ENCODE results near the gene PKN3. TPM values are rescaled to one million over a fixed set of nuclear protein-coding genes. Genes with fewer than 3 reads are reported as not detected.

Gene PKN3
- total RNA-seq, 1 experiment from 2014 or later: 29.4 TPM

GRCh38 chr9:128703616-128704355 is 1.5 kb downstream of the PKN3 start:
- H3K36me3 ChIP-seq (replicated peaks; ENCODE audit: control insufficient read depth, insufficient read depth, low read length): no peaks in the 10 kb centered on the region
- no peaks in the 10 kb centered on the region for H3K27me3 ChIP-seq (ENCODE audit: control insufficient read depth, insufficient read depth, low read length)
- DNase-seq: peak; percentile 82
- H3K4me3 ChIP-seq (ENCODE audit: insufficient read depth, low read depth, low read length): peak overlapping the region; percentile 72

- Histone ChIP-seq H3K4me3 (ENCODE audit: insufficient read depth, low read depth, low read length) (no peak overlapping the region), H3K36me3 (replicated peaks; ENCODE audit: control insufficient read depth, insufficient read depth, low read length) (no peaks in the 10 kb centered on the region), H3K27me3 (ENCODE audit: control insufficient read depth, insufficient read depth, low read length) (no peaks in the 10 kb centered on the region)
- no peak for DNase-seq
These were observed 2.0 kb downstream of the PKN3 start for GRCh38 chr9:128704356-128704670.

GRCh38 chr9:128705051-128705965 is 3.0 kb downstream of the PKN3 start:
- no peaks in the 10 kb centered on the region for H3K36me3 ChIP-seq (replicated peaks; ENCODE audit: control insufficient read depth, insufficient read depth, low read length)
- DNase-seq: peak; percentile 53
- no peak overlapping the region for H3K4me3 ChIP-seq (ENCODE audit: insufficient read depth, low read depth, low read length)
- no peaks in the 10 kb centered on the region for H3K27me3 ChIP-seq (ENCODE audit: control insufficient read depth, insufficient read depth, low read length)

DNA sequence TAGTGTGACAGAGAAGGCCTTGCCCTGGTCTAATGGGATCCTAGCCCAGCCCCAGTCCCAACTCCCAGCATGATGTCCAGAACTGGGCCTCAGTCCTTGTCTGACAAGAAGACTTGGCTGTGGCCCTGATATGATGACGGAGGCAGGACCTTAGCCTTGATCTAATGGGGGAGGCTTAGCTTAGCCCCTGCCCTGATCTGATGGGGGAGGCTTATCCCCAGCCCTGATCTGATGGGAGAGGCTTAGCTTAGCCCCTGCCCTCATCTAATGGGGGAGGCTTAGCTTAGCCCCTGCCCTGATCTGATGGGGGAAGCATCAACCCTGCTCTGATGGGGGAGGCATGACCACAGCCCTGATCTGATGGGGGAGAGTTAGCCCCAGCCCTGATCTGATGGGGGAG is 3.7 kb downstream of the PKN3 start:
- Histone ChIP-seq H3K36me3 (replicated peaks; ENCODE audit: control insufficient read depth, insufficient read depth, low read length) (no peaks in the 10 kb centered on the region), H3K27me3 (ENCODE audit: control insufficient read depth, insufficient read depth, low read length) (no peaks in the 10 kb centered on the region), H3K4me3 (ENCODE audit: insufficient read depth, low read depth, low read length) (no peak overlapping the region)
- DNase-seq: no peak

GRCh38 chr9:128706671-128707381 is 4.5 kb downstream of the PKN3 start:
- no peaks in the 10 kb centered on the region for H3K36me3 ChIP-seq (replicated peaks; ENCODE audit: control insufficient read depth, insufficient read depth, low read length)
- H3K27me3 ChIP-seq (ENCODE audit: control insufficient read depth, insufficient read depth, low read length): no peaks in the 10 kb centered on the region
- DNase-seq: peak; percentile 43
- no peak overlapping the region for H3K4me3 ChIP-seq (ENCODE audit: insufficient read depth, low read depth, low read length)

- Histone ChIP-seq H3K27me3 (ENCODE audit: control insufficient read depth, insufficient read depth, low read length) (no peaks in the 10 kb centered on the region), H3K4me3 (ENCODE audit: insufficient read depth, low read depth, low read length) (no peak overlapping the region), H3K36me3 (replicated peaks; ENCODE audit: control insufficient read depth, insufficient read depth, low read length) (no peaks in the 10 kb centered on the region)
- DNase-seq: no peak
These were observed 5.1 kb downstream of the PKN3 start for GRCh38 chr9:128707446-128707845.

DNA sequence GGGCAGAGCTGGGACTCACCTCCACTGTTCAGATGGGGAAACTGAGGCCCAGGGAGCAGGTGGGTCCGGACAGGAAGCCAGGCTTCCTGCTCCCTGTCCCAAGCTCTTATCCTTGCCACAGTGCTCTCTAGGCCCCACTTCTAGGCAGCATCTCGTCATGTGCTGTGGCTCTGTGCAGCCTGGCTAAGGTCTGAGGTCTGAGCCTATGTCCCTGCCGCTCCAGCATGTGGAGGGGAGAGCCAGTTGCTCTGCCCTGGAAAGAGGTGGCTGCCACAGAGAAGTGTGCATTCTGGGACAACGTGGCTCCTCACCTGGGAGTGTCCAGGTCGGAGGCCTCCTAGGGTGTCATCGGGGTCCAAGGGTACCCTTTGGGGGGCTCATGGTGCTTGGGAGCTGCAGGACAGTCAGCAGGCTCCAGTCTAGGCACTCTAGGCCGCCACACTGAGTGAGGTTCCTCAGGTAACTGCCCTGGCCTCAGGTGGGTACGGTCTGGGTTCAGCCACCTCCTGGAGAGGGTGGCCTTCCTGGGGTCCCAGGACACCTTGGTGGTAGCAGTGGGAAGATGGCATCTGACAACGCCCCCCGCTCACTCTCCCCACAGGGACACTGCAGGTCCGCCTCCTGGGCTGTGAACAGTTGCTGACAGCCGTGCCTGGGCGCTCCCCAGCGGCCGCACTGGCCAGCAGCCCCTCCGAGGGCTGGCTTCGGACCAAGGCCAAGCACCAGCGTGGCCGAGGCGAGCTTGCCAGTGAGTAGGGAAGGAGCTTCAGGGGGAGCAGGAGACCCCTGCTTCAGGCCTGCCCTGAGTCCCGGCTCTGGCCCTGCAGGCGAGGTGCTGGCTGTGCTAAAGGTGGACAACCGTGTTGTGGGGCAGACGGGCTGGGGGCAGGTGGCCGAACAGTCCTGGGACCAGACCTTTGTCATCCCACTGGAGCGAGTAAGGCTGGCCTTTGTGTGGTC is 10.4 kb downstream of the PKN3 start:
- no peaks in the 10 kb centered on the region for H3K27me3 ChIP-seq (ENCODE audit: control insufficient read depth, insufficient read depth, low read length)
- H3K4me3 ChIP-seq (ENCODE audit: insufficient read depth, low read depth, low read length): no peak overlapping the region
- peaks cover 7% of the 10 kb centered on the region for H3K36me3 ChIP-seq (replicated peaks; ENCODE audit: control insufficient read depth, insufficient read depth, low read length)
- peak; percentile 48 for DNase-seq

DNA sequence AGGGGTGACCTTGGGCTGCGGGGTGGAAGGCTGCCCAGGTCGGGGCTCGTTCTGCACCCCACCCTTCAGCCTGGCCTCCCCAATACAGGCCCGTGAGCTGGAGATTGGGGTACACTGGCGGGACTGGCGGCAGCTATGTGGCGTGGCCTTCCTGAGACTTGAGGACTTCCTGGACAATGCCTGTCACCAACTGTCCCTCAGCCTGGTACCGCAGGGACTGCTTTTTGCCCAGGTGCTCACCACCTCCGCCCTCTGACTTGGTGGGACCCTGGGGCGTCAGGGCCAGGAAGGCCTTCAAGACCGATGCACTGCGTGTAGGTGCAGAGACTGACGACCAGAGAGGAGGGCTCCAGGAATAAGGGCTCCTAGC is 11.1 kb downstream of the PKN3 start:
- peak; percentile 29 for DNase-seq
- no peaks in the 10 kb centered on the region for H3K27me3 ChIP-seq (ENCODE audit: control insufficient read depth, insufficient read depth, low read length)
- peaks cover 7% of the 10 kb centered on the region for H3K36me3 ChIP-seq (replicated peaks; ENCODE audit: control insufficient read depth, insufficient read depth, low read length)
- H3K4me3 ChIP-seq (ENCODE audit: insufficient read depth, low read depth, low read length): no peak overlapping the region

GRCh38 chr9:128713941-128714573 is 11.8 kb downstream of the PKN3 start:
- H3K27me3 ChIP-seq (ENCODE audit: control insufficient read depth, insufficient read depth, low read length): no peaks in the 10 kb centered on the region
- no peak overlapping the region for H3K4me3 ChIP-seq (ENCODE audit: insufficient read depth, low read depth, low read length)
- H3K36me3 ChIP-seq (replicated peaks; ENCODE audit: control insufficient read depth, insufficient read depth, low read length): peaks cover 7% of the 10 kb centered on the region
- DNase-seq: peak; percentile 32

- peak; percentile 30 for DNase-seq
- Histone ChIP-seq H3K27me3 (ENCODE audit: control insufficient read depth, insufficient read depth, low read length) (no peaks in the 10 kb centered on the region), H3K36me3 (replicated peaks; ENCODE audit: control insufficient read depth, insufficient read depth, low read length) (peaks cover 7% of the 10 kb centered on the region), H3K4me3 (ENCODE audit: insufficient read depth, low read depth, low read length) (no peak overlapping the region)
These were observed 12.5 kb downstream of the PKN3 start for GRCh38 chr9:128714586-128715435.

GRCh38 chr9:128715436-128715750 is 13.1 kb downstream of the PKN3 start:
- H3K36me3 ChIP-seq (replicated peaks; ENCODE audit: control insufficient read depth, insufficient read depth, low read length): peaks cover 7% of the 10 kb centered on the region
- no peak overlapping the region for H3K4me3 ChIP-seq (ENCODE audit: insufficient read depth, low read depth, low read length)
- H3K27me3 ChIP-seq (ENCODE audit: control insufficient read depth, insufficient read depth, low read length): no peaks in the 10 kb centered on the region
- DNase-seq: peak; percentile 29

DNA sequence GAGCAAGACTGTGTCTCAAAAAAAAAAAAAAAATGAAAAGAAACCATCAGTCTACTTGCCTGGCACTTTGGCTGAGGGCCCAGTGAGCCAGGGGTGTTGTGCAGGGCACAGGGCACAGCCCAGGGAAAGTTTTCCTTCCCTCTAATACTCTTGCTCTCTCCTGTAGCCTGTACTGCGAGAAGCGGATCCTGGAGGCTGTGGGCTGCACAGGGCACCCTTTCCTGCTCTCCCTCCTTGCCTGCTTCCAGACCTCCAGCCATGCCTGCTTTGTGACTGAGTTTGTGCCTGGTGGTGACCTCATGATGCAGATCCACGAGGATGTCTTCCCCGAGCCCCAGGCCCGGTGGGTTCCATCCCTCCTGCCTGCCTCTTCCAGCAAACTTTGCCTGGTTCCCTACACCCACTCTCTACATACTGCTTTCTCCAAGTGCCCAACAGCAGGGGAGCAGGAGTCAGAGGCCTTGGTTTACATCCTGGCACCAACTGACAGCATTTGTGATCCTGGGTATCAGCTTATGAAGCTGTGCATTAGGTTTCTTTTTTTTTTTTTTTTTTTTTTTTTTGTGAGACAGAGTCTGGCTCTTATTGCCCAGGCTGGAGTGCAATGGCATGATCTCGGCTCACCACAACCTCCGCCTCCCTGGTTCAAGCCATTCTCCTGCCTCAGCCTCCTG is 14.4 kb downstream of the PKN3 start:
- Histone ChIP-seq H3K36me3 (replicated peaks; ENCODE audit: control insufficient read depth, insufficient read depth, low read length) (peaks cover 7% of the 10 kb centered on the region), H3K4me3 (ENCODE audit: insufficient read depth, low read depth, low read length) (no peak overlapping the region), H3K27me3 (ENCODE audit: control insufficient read depth, insufficient read depth, low read length) (no peaks in the 10 kb centered on the region)
- DNase-seq: peak; percentile 17
